Keratinocyte (primary cell): ENCODE measurements around the gene MDFI. TPM values are rescaled to one million over a fixed set of nuclear protein-coding genes. Genes with fewer than 3 reads are reported as not detected.

Source experiments
- DNase-seq: peaks from one replicate; pipeline ENCODE4 v3.0.0-alpha.2; 2011; ENCODE audit warnings: low read depth, missing footprints, low spot score
- FAIRE-seq: peaks from 2 replicates; lab custom pipeline; 2011; peaks lifted over from hg19 to GRCh38; lab: Jason Lieb, UNC
- H2AFZ ChIP-seq: 2 replicates; pipeline ENCODE4 v1.6.0; 2012; ENCODE audit warnings: low read length, control low read depth, inconsistent platforms; ENCODE audit not compliant: control insufficient read depth
- H3K27ac ChIP-seq: 2 replicates; pipeline ENCODE4 v1.5.1; 2011; ENCODE audit warnings: low read length; ENCODE audit not compliant: control insufficient read depth, insufficient read depth
- H3K27me3 ChIP-seq: 3 replicates; pipeline ENCODE4 v1.6.0; 2011; ENCODE audit warnings: low read length; ENCODE audit not compliant: control insufficient read depth, insufficient read depth; ENCODE audit errors: extremely low read depth
- H3K36me3 ChIP-seq, 2 experiments: 2 replicates in 1 of 2; 3 replicates in 1 of 2; pipeline ENCODE4 v1.5.1; 2011; ENCODE audit warnings: low read length in 2 of 2, mild to moderate bottlenecking in 1 of 2; ENCODE audit not compliant: control insufficient read depth in 2 of 2, insufficient read depth in 2 of 2; ENCODE audit errors: extremely low read depth in 1 of 2
- H3K4me1 ChIP-seq: 3 replicates; pipeline ENCODE4 v1.5.1; 2011; ENCODE audit warnings: low read length; ENCODE audit not compliant: control insufficient read depth, insufficient read depth; ENCODE audit errors: extremely low read depth
- H3K4me2 ChIP-seq: 3 replicates; pipeline ENCODE4 v1.6.0; 2011; ENCODE audit warnings: low read depth, low read length; ENCODE audit not compliant: control insufficient read depth, insufficient read depth; ENCODE audit errors: extremely low read depth
- H3K4me3 ChIP-seq, 3 experiments: fragments of 200-600 bp in 1 of 3; sonication (generic) in 1 of 3; 2 replicates in 2 of 3; 3 replicates in 1 of 3; pipeline ENCODE4 v1.5.1; 2011 to 2016; ENCODE audit warnings: low read length in 3 of 3, mild to moderate bottlenecking in 3 of 3, control low read depth in 2 of 3, inconsistent platforms in 1 of 3, low read depth in 1 of 3, mixed read lengths in 1 of 3, mixed run types in 1 of 3, moderate library complexity in 1 of 3; ENCODE audit not compliant: control insufficient read depth in 2 of 3, insufficient read depth in 2 of 3; ENCODE audit errors: extremely low read depth in 1 of 3
- H3K79me2 ChIP-seq: 2 replicates; pipeline ENCODE4 v1.6.0; 2012; ENCODE audit warnings: low read length; ENCODE audit not compliant: control insufficient read depth, insufficient read depth
- H3K9ac ChIP-seq: 3 replicates; pipeline ENCODE4 v1.6.0; 2011; ENCODE audit warnings: low read length; ENCODE audit not compliant: control insufficient read depth, insufficient read depth; ENCODE audit errors: extremely low read depth
- H3K9me1 ChIP-seq: 3 replicates; pipeline ENCODE4 v1.6.0; 2011; ENCODE audit warnings: low read length; ENCODE audit not compliant: control insufficient read depth, insufficient read depth; ENCODE audit errors: extremely low read depth
- H3K9me3 ChIP-seq: 2 replicates; pipeline ENCODE4 v1.5.1; 2012; ENCODE audit warnings: low read depth, low read length; ENCODE audit not compliant: control insufficient read depth
- H4K20me1 ChIP-seq: 3 replicates; pipeline ENCODE4 v1.6.0; 2011; ENCODE audit warnings: low read length; ENCODE audit not compliant: control insufficient read depth, insufficient read depth; ENCODE audit errors: extremely low read depth
- EZH2 ChIP-seq: IDR thresholded peaks from one replicate; pipeline ENCODE4 v1.6.1; 2012; ENCODE audit warnings: inconsistent platforms, mild to moderate bottlenecking, low read length, moderate library complexity
- dilution Hi-C: fragments of 300-500 bp; cut with MboI; formaldehyde crosslinking; loops from one replicate; pipeline ENCODE4 v1.7.0; 2020; ENCODE audit warnings: low sequenced_read_pairs; ENCODE audit not compliant: extremely low pct_ligation_motif_present
- polyA plus RNA-seq, 5 experiments: library from polyadenylated mRNA; depleted of rRNA in 3 of 5; stranded (reverse) in 3 of 5; stranded (forward) in 1 of 5; unstranded in 1 of 5; fragments of >200 nt; gene quantifications; 1 replicate in 1 of 5; 2 replicates in 3 of 5; 3 replicates in 1 of 5; pipeline versions ENCODE4 v1.2.1 to v1.2.3, GENCODE V29; 2011 to 2012; ENCODE audit warnings: missing spikeins in 2 of 5, low read depth in 1 of 5, low replicate concordance in 1 of 5
- TF ChIP-seq, protein P1 (sequence below), 3 experiments: IDR thresholded peaks in 1 of 3; conservative IDR thresholded peaks in 1 of 3; optimal IDR thresholded peaks in 1 of 3; 2 replicates in 2 of 3; 3 replicates in 1 of 3; pipeline versions ENCODE3 to v1.5.1; 2011; ENCODE audit warnings: low read length in 3 of 3, mild to moderate bottlenecking in 3 of 3, moderate library complexity in 2 of 3, control low read depth in 1 of 3, inconsistent platforms in 1 of 3; ENCODE audit not compliant: insufficient read depth in 2 of 3; ENCODE audit errors: extremely low read depth in 1 of 3

Gene MDFI
- polyA plus RNA-seq, 1 donor (not counting 4 experiments of a cell fraction or from before 2014, with no cell fraction given): 60.1 TPM

DNA sequence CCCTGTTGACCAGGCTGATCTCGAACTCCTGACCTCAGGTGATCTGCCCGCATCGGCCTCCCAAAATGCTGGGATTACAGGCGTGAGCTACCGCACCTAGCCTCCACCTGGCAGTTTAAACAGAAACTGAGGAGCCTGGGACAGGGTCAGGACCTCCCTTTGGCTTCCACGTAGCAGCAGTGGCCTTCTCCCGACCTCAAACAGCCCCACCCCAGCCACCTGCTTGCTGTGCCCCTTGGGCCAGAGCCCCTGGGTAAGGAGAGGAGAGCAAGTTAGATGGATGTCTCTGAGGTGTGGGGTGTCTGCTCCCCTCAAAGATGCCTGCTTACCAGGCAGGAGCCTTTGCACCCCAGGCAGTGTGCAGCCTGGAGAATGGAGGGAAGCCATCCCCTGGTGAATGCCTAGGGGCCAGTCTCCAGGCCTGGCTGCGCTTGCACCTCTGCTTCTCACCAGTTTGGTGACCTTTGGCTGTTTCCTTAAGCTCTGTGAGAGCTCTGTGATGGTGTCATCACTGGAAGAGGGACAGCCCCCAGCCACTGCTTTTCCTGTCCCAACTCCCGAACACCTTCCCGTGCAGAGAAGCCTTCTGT is 42.1 kb upstream of the MDFI start:
- H4K20me1 ChIP-seq: peaks cover 5% of the 10 kb centered on the region
- H3K4me3 ChIP-seq: no peak overlapping the region
- dilution Hi-C loops: no loop called here
- no peak overlapping the region for H3K9ac ChIP-seq
- no peak overlapping the region for H3K4me2 ChIP-seq
- H2AFZ ChIP-seq: no peak overlapping the region
- H3K27me3 ChIP-seq: no peaks in the 10 kb centered on the region
- no peaks in the 10 kb centered on the region for H3K79me2 ChIP-seq
- DNase-seq (no peak), FAIRE-seq (no peak)
- TF ChIP-seq EZH2: no peak
- TF ChIP-seq, protein P1, sequence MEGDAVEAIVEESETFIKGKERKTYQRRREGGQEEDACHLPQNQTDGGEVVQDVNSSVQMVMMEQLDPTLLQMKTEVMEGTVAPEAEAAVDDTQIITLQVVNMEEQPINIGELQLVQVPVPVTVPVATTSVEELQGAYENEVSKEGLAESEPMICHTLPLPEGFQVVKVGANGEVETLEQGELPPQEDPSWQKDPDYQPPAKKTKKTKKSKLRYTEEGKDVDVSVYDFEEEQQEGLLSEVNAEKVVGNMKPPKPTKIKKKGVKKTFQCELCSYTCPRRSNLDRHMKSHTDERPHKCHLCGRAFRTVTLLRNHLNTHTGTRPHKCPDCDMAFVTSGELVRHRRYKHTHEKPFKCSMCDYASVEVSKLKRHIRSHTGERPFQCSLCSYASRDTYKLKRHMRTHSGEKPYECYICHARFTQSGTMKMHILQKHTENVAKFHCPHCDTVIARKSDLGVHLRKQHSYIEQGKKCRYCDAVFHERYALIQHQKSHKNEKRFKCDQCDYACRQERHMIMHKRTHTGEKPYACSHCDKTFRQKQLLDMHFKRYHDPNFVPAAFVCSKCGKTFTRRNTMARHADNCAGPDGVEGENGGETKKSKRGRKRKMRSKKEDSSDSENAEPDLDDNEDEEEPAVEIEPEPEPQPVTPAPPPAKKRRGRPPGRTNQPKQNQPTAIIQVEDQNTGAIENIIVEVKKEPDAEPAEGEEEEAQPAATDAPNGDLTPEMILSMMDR (optimal IDR thresholded peaks at IDR 0.05 in 1 of 3, IDR thresholded peaks at IDR 0.05 in 1 of 3, conservative IDR thresholded peaks at IDR 0.05 in 1 of 3; ENCODE audit: extremely low read depth in 1 of 3, insufficient read depth in 2 of 3, low read length in 3 of 3): no peak
- no peaks in the 10 kb centered on the region for H3K9me3 ChIP-seq
- no peaks in the 10 kb centered on the region for H3K9me1 ChIP-seq
- H3K36me3 ChIP-seq: peaks cover 6 to 12% of the 10 kb centered on the region in 2 experiments
- no peaks in the 10 kb centered on the region for H3K4me1 ChIP-seq
- no peak overlapping the region for H3K27ac ChIP-seq

DNA sequence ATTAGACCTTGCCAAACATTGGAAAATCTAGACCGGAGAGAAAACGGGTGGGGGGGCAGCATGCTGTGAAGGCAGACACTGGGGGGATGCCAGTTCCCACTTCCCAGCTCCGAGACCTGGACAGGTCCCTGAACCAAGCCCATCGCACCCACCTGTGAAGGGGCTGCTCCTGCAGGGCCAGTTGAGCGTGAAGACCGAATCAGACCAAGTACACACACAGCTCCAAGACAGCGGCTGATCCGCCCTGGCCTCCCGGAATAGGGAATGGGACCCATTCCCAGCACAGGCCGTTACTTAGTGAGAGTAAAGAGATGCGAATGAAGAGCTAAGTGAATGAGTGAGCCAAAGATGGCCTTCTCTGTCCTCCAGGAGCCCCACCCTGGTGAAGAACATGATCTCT is 41.5 kb upstream of the MDFI start:
- no peak overlapping the region for H3K27ac ChIP-seq
- H3K36me3 ChIP-seq: peaks cover 6 to 10% of the 10 kb centered on the region in 2 experiments
- peaks cover 5% of the 10 kb centered on the region for H4K20me1 ChIP-seq
- FAIRE-seq (no peak), DNase-seq (no peak)
- H3K9ac ChIP-seq: no peak overlapping the region
- no peaks in the 10 kb centered on the region for H3K27me3 ChIP-seq
- no peak overlapping the region for H3K4me2 ChIP-seq
- H3K9me1 ChIP-seq: no peaks in the 10 kb centered on the region
- dilution Hi-C loops: no loop called here
- no peaks in the 10 kb centered on the region for H3K79me2 ChIP-seq
- no peak overlapping the region for H2AFZ ChIP-seq
- H3K4me1 ChIP-seq: no peaks in the 10 kb centered on the region
- TF ChIP-seq, protein P1 (optimal IDR thresholded peaks at IDR 0.05 in 1 of 3, IDR thresholded peaks at IDR 0.05 in 1 of 3, conservative IDR thresholded peaks at IDR 0.05 in 1 of 3; ENCODE audit: extremely low read depth in 1 of 3, insufficient read depth in 2 of 3, low read length in 3 of 3): no peak
- TF ChIP-seq EZH2: no peak
- H3K4me3 ChIP-seq: no peak overlapping the region
- H3K9me3 ChIP-seq: no peaks in the 10 kb centered on the region
